ENCODE measurements around the gene FOXL2.

Gene FOXL2

DNA sequence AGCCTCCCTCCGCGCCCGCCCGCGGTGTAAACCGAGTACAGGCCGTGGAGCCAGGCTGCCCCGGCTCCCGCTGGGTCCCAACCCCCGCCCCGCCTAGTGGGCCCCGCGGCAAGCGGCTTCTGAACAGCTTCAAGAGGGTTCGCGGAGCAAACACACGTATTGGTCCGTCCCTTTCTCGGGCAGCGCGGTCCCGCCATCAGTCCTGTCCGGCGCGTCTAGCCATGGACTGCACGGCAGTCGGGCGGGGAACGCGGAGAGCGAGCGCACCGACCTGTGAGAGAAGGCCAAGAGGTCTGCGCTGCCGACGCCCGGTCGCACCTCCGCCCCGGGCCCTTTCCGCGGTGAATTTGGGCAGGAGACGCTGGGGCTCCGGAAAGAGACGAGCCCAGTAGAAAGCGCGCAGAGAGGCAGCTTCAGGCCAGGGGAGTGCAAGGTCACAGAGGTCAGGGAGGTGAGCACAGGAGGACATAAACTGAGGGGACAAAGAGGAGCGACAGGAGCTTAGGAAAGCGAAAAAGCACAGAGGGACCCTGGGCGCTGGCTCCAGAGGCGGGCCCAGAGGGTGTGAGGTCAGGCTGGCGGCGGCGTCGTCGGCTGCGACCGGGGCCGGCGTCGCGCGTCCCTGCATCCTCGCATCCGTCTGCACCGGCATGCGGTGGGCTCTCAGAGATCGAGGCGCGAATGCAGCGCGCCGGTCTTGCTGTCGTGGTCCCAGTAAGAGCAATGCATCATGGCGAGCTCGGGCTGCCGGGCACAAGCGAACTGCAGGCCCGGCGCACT lies 1.8 kb downstream of the FOXL2 start:
- DNase-seq = no peak

DNA sequence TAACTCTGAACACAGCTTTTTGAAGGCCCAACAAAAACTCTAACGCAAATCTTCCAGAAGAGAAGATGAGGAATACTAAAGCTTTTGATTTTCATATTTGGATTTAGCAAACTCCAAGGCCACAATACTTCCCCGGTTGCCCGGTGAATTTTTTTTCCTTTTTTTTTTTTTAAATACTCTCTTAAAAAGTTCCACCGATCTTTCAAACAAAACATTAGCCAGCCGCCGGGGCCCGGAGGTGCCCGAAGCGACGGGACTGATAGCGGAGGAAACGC lies 2.3 kb downstream of the FOXL2 start:
- no peak for DNase-seq

DNA sequence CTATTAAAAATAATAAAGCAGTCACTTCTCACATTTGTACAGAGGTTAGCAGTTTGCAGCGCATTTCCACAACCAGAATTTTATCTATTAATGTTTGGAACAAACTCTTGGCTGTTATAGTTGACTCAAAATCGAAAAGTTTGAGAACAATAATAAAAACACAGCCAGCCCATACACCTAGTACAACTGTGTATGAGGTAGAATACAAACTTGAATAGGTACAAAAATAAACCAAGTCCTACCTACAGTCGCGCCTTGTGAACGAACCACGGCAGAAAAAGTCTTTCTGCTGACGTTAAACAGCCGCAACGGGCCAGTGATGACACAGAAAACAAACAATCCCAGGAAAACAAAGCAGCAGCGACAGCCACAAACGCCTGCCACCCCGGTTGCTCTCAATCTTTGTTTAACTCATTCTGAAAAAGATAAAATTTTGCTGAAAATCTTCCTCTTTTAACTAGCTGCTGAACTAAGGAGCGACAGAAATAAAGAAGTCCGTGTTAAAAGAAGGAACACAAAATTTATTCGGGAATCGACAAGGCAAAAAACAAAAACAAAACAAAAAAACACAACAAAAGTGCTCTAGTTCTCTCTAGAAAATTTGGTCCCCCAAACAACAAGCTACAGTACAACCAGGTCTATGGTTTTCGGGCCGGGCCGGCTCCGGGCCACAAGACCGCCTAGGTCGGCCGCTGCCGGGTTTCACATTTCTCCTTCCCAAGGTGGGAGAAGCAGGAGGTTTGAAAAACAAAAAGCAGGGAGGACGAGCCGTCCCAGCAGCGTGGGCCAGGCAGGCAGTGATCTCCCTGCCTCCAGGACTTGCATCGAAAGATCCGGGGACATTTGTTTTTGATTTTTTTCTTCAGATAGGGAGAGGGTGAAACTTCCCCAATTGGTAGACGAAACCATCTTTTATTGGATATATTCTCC lies 2.9 kb downstream of the FOXL2 start:
- DNase-seq = no peak

DNA sequence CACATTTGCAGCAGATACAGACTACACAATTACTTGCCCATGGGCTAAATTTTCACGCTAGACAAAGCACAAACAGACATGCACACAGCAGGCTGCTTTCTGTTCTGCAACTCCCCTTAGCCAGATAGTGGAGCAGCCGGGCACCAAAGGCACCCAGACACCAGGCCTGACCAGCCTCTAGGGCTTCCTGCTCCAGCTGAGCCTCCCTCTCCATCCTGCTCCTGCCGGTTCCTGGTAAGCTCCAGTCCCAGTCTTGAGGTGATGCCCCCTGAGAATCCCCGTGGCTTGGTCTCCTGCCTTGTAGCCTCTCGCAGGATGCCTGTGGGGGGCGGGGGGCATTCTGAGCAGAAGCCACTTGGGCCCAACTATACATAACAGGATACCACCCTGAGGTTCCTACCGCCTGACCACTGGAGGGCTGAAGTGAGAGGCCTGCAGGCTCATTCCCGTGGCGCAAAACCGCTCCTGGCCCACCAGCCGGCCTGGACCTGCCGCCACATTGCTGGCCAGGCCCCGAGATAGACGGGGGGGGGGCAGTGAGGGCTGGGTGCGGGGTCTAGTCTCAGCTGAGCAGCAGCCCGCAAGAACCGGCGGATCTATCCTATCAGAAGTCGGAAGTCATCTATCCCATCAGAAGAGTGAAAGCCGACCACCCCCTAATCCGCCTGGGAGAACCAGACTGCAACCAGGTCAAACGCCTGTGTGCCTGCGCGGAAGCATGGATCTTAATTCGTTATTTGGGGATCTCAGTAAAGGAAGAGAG lies 3.9 kb downstream of the FOXL2 start:
- no peak for DNase-seq

DNA sequence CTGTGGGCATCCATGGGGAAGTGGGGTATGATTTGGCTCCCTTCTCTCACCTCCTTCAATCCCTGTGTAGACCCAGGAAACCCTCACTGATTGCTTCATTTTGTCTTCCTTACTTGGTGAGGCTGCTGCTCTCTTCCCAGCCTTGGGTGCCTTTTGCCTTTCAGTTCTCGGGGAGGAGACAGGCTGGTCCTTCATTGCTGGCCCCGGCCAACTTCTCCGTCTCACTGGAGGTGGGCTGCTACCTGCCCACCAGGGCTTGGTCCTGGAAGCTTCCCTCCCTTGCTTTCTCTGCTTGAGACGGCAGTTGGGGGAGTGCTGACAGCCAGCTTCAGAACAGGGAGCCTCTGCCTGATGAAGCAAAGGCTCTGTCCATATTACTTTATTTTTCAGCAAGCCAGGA lies 4.7 kb downstream of the FOXL2 start:
- no peak for DNase-seq

DNA sequence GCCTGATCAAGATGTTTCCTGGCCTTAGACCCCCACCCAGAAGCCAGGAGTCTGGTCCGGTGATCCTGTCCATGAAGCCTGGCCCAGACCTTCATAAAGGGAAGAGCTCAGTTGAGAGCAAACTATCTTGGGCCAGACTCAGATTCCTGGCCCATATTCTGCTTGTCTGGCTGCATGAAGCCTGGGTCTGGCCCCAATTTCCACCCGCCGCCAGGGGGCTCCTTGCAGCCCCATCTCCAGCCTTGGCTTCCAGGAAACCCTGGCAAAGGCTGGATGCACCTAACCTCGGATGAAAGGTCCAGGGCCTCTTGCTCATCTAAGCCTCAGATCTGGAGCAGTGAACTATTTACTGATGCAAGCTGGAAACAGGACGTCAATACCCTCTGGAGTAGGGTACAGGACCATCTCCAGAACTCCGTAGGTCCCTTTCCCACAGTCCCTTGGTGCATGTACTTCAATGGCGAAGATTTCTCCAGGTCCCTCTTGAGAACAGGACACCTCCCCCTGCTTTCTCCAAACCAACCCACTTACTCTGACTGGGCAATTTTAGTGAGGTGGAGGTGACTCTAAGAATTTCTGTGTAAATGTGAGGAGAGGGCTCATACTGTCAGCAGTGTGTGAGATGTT lies 5.6 kb downstream of the FOXL2 start:
- peak; percentile 7 for DNase-seq

DNA sequence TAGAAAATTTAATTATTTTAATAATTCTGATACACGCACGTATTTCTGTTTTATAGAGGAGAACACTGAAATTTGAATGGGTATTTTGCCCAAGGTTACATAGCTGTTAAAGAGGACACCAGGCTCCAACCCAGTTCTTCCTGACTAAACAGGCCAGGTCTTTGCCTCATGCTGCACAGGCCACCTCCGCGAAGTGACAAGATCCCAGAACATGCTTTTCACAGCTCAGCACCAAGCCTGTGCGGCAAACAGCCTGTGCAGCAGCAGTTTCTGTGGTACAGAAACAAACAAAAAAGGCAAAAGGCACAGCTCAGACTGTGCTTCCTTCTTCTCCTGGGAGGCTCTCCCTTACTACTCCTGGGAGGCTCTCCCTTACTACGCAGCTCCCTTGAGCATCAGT lies 6.5 kb downstream of the FOXL2 start:
- no peak for DNase-seq

DNA sequence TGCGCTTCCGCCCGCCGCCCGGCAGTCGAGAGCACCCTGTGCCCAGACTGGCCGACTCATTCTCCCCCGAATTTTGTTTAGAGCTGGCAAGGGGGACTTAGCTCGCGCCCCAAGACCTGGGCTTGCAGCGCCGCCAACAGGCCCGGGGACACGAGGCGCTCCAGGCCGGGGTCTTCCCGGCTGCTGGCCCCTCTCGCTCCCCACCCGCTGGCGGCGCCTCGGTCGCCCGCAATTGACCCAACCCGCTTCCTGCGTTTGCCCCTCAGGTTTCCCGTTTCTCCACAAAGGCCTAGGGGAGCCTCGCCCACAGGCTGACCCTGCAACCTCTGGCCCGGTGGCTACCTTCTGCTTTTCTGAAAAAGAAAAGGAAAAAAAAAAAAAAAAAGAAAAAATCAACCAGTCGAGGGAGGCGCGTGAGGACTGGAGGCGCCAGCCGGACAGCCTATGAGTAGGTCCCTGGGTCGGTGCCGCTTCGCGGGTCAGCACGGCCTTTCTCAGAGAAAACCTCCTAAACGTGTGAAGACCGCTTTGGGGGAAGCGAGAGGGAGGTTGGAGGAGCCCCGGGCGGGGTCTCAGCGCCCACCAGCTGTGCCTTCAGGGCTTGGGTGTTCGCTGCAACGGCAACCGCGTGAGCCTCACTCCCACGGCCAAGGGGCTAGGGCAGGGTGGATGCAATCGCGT lies 7.2 kb downstream of the FOXL2 start:
- no peak for DNase-seq

DNA sequence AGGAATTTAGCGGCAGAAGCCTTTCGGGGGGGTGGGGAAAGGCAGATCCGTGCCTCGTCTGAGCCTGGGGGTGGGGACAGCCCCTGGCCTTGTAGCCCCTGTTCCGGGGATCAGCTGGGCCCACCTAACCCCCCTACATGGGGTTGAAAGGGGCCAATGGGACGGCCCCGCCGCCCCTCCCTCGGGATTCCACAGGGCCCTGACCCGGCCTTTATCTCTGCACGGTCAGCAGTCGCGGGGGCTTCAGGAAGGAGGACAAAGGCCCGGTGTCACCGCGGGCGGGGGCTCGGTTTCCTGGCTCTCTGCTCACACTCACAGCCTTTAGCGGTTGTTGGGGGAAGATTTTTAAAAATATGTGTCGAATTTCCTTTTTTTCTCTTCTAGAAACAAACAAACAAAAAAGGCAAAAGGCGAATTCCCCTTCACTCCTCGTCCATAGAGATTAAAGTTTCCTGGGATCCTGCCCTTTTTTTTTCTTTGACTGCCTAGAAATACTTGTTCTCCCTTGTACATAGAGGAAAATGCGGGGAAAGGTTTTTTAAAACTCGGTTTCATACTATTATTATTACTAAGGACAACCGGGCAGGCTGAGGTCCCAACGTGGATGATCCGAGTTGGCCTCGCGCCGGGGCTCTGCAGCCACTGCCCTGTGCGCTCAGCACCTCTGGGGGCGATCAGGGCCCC lies 7.9 kb downstream of the FOXL2 start:
- DNase-seq = no peak

DNA sequence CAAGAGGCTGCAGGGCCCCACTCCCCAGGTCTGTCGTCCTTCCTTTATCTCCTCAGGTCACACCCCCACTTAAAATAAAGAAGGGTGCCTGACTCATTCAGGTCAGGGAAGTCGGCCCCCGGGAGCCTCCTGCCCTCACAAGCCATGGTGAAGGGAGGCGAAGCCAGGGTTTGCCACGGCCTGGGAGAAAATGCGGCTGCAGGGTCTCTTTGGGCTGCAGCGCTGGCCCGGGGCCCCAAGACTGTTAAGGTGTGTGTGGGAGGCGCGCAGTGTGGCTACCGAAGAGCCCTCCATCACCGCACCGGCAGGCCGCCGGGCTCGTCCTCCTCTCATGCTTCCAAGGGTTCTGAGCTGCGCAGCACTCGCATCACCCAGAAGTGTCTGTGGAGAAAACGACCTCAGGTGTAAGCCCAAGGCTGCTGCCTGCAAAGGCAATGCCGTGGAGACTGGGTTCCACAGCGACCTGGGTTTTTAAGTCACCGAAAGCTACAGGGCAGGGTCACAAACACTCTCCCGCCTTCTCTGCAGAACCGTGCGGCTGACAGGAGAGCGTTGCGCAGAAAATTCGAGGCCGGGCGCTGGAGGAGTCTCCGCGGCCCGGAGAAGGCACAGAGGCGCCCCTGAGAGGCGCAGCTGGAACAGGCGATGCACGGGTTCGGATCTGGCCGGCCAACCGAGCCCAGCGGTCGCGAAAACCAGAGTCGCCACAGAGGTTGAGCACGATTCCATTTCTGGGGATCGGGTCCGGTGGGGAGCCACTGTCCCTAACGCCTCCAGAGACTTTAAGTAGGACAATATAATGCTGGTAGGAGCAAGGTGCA lies 8.7 kb downstream of the FOXL2 start:
- DNase-seq = no peak

DNA sequence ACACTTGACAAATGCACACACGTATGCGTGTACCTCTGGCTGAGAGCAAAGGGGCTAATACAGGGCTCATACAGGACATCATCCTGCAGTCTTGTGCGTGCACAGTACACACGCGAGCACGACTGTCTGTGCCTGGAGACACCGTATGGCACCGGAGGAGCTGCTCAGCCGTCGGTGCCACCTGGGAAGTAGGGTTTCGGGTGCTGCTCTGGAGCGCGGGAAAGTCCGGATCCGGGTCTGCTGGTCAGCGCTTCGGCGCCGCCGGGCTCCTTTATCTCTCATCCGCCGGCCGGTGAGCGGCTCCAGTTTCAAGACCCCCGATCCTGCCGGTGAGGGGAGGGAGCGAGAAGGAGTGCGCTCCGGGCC lies 9.3 kb downstream of the FOXL2 start:
- no peak for DNase-seq

DNA sequence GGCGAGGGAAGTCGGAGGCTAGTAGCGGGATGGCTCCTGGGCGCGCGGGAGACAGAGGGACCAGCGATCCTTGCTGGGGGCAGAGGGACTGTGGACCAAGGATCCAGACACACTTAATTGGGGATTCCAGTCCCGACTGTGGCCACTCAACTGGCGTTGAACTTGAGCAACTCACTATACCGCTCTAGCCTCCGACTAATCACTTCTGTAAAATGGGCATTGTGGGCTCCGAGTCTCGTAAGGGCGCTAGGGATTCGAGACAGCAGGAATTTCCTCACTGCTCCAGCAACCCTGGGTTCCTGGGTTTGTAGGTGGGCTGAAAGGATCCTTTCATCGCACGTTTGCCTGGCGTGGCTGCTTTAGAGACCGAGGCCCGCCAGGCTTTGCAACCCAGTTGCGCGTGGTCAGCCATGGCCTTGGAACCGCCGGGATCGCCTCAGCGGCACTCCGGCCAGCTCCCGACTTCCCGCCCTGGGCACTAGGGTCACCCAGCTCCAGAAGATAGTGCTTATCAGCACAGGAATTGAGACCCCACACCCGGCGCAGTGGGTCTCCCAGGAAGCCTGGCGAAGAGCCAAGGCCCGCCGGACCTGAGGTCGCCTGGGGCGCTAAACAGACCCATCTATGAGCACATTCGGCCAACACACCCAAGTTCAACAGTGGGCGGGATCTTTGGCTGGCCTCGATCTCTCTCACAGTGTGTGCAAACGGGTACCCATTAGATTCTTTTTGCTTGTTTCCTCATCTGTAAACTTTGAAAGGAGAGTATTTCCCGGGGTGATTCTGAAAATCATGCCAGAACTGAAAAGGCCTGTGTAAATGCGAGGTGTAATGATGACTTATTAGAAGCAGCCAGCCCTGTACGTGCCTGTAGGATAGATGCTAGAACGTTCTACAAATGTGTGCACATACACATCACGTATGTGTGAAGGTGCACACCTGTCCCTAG lies 9.9 kb downstream of the FOXL2 start:
- DNase-seq = no peak

DNA sequence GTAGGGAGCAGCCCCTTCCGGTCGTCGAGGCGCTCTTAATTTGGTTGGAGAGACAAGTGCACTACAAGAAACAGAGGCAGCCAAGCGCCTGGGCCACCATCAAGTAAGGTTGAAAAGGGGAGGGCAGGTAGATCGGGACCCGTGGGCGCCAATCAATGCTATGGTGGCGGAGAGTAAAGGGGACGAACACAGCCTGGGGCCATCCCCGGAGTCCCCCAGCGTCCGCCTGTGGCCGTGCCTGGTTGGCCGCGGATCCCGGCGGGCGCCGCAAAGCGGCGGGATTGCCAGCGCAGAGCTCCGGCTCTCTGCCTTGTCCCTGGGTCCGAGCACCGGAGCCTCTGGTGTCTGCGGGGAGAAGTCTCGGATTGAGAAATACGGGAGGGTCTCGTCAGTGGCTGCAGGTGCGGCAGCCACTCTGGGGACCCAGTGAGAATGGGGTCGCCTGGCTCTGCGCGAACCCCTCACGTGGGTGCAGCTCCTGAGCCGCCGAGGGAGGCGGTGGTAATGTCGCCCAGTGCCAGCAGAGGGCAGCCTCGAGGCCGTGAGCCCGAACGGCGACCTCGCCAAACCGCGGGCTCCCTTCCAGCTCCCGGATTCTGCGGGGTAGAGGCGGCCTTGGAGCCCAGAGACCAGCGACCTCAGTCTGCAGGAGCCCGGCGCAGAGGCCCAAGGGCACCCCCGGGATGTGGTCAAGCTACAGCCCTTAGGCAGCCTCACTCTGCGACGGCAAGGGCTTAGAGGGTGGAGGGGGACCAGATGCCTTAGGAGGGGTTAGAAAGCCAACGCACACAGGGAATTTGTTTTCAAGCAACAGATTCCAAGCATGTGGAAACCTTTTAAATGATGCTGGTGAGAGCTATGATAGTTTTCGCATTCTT lies 10.8 kb downstream of the FOXL2 start:
- DNase-seq = no peak

DNA sequence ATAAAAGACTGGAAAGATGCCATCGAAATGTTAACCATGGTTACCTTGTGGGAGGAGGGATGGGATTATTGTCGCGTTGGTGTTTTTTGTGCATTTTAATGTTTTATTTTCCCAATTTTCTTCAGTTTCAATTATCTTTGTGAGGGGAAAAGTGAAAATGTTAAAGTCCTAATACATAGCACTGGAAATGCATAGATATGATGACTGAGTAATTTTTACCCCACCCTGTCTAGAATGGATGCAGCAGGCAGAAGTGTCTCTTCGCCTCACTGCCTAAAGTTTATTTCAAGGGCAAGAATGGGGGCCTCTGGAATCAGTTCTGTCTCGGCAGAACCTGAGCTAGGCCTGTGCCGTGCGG lies 11.5 kb downstream of the FOXL2 start:
- no peak for DNase-seq

DNA sequence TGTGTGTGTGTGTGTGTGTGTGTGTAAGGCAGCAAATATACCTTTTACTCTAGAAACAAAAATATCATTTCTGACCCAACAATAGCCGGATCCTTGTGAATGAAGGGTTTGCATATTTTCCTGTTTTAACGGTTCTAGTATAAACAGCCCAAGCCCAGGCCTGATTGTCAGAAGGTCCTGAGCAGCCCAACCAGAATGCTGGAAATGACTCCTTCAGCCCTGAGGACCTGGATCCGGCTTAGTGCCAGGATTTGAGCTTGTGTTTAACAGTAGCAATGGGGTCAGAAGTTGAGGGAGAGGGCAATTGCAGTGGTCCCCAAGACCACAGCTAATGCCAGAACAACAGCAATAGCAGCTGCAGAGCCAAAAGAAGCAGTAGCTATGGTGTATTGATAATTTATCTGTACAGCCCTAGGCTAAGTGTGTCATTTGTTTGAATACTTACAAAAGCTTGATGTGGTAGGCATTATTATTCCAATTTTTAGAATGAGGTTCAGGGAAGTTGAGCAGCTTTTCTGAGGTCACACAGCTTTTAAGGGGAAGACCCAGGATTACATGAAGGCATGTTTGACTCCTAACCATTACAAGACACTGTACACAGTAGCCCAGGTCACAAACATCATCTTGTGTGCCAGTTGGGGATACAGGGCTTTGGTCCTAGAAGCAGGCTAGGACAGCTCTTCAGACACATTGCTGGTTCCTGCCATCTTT lies 12.8 kb downstream of the FOXL2 start:
- no peak for DNase-seq

DNA sequence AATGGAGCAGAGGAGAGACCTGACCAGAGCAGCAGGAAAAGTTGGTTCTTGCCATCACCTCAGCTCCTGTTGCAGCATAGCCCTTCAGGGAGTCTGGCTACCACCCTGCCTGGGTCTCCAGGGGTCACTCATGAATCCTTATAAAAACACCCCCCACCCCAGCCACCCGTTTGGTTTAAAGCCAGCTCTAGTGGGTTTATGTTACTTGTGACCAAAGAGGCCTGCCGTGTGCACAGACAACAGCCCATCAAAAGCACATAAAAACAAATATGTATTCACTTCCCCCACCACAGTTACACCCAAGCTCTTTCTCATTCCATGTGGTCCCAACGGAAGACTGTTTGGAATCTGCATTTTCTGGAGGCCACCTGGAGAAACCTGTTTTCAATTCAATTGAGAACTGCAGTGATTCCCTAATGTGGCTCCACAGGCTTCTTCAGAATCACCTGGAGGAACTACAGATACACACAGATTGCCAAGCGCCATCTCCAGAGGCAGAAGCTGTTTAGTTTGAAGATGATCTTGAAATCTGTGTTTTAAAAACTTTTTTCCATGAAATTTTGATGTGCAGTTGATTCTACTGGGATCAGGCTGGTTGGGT lies 13.8 kb downstream of the FOXL2 start:
- DNase-seq = no peak

DNA sequence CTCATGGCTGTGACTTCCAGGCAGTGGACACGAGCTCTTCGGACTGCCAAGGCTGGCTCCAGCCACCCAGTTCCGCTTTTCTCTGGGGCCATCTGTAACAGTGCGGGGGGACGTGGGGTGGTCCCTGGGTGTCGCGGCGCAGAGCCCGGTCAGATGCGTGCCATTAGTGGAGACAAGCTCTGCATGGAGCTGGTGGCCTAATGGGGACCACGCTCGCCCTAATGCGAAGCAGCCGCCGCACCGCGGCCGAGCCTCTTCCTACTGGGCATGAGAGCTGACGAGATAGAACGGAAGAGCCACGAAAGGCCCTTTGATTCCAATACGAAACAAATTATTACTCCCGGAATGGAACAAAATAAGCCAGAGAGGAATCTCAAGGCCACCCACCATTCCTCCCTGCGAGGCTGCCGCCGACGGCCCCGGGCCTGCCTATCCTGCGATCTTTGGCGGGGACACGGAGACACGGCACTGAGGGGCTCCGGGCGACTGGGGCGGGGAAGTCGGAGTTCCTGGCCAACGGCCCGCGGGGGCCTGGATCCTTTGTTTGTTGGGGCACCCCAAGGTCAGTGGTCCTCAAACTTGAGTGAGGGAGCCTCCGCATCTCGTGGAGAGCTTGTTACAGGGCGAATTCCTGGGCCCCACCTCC lies 18.1 kb downstream of the FOXL2 start:
- DNase-seq = no peak
